OCI-LY7 (cell line): ENCODE measurements around the gene TMSB15A.

Experiments used
- CTCF ChIP-seq: fragments of 200-600 bp; sonication (generic); conservative IDR thresholded peaks from 2 replicates; pipeline ENCODE4 v1.5.1; 2014; ENCODE audit warnings: mild to moderate bottlenecking, antibody characterized with exemption, low read length, moderate library complexity, mixed read lengths
- EZH2phosphoT487 ChIP-seq: fragments of 200-600 bp; sonication (generic); IDR thresholded peaks from 2 replicates; pipeline ENCODE4 v1.6.1; 2018; ENCODE audit warnings: low read depth, borderline replicate concordance, mild to moderate bottlenecking, mixed run types, antibody characterized with exemption, low read length, moderate library complexity, mixed read lengths

DNA sequence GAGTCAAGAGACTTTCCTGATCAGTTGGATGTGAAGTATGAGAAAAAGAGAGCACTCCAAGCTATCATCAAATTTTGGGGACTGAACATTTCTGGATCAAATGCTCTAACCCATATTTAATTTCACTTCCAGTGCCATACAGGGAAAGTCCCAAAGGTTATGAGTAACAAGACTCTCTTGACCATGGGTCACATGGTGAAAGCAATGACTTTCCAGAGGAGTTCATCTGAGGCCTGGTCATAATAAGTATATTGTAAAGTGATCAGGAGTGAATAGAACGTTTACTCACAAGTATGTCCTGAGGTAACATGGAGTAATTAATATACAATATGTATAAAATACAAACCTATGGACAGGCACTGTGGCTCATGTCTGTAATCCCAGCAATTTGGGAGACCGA is 42.1 kb upstream of the TMSB15A start:
- TF ChIP-seq CTCF (no peak), EZH2phosphoT487 (no peak)
